GM19099 (cell line): Measurements from ENCODE around the gene NRIP3.

ENCODE experiments used
- POLR2A ChIP-seq: IDR thresholded peaks from 3 replicates; pipeline ENCODE4 v1.6.1; 2011; ENCODE audit warnings: low read depth; ENCODE audit not compliant: insufficient read length; ENCODE audit errors: extremely low read depth

The NRIP3 gene

GRCh38 chr11:9025101-9025850 lies 21.5 kb upstream of the NRIP3 start:
- TF ChIP-seq POLR2A, result no peak

GRCh38 chr11:9022961-9023680 lies 19.3 kb upstream of the NRIP3 start:
- no peak for TF ChIP-seq POLR2A

GRCh38 chr11:9020916-9021315 lies 17.1 kb upstream of the NRIP3 start:
- no peak for TF ChIP-seq POLR2A

GRCh38 chr11:9019861-9020260 lies 16.1 kb upstream of the NRIP3 start:
- TF ChIP-seq POLR2A, result no peak

GRCh38 chr11:9017773-9018172 lies 14.0 kb upstream of the NRIP3 start:
- TF ChIP-seq POLR2A, result no peak

DNA sequence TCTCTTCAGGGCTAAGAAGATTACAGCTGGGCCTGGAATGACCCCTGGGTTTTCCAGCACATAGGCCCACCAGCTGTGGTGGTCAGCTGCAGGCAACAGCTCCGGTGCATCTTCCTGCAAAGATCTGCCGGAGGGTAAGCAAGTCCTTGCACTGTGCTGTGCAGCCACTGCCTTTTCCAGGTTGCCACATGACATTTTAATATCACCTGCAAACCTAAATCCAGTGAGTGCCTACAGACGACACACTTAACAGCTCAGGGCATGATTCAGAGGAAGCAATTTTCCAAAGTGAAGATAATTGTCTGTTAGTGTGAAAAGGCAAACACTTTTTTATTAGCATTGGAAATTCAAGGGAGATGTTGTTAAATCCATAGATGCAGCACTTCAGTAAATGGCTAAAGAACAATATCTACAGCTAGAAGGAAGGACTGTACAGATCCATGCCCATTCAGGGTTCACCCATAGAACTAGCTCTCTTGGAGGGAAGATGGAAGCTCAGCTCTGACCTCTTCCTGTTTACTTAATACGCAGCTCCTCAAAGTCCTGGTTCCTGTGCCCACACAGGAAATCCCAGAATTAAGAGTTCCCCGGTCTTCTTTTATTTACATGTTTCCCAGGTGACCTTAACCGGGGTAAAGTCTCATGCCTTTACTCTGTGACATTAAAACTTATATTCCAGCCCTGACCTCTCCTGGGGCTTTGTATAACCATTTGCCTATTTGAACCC lies 13.3 kb upstream of the NRIP3 start:
- no peak for TF ChIP-seq POLR2A

DNA sequence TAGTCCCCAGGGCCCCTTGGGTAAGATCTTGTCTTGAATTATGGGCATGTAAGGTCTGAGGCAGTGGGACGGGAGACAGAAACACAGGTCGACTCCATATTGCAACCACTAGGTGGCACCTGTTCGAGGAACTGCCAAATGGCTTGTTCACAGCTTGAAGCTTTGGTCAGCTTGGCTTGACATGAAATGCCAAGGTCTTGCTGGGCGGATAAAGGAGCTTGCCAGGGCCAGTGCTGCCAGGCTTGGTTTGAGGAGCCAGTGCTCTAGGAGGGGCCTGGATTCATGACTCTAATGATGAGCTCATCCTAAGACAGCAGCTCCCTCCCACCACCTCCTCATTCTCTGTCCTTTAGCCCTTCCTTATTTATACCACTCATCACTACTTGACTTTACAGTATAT lies 11.9 kb upstream of the NRIP3 start:
- no peak for TF ChIP-seq POLR2A

GRCh38 chr11:9014826-9015225 lies 11.0 kb upstream of the NRIP3 start:
- TF ChIP-seq POLR2A, result no peak

DNA sequence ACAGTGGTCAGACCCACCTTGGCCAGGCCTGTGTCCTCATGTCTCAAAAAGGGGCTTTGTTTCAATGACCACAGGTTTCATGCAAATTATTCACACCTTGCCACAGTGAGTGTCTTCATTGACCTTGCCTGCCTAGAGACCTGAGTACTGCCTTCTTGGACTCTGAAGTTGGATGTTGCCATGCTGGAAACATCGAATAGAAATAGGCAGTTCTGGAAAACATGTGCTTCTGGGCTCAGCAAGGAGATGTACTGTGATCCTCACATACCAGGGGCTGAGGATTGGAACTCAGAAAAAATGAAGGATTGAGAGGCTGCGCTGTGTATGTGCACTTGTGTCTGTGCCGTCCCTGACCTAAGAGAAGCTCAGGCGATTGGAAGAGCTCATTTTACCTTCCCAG lies 9.6 kb upstream of the NRIP3 start:
- no peak for TF ChIP-seq POLR2A

DNA sequence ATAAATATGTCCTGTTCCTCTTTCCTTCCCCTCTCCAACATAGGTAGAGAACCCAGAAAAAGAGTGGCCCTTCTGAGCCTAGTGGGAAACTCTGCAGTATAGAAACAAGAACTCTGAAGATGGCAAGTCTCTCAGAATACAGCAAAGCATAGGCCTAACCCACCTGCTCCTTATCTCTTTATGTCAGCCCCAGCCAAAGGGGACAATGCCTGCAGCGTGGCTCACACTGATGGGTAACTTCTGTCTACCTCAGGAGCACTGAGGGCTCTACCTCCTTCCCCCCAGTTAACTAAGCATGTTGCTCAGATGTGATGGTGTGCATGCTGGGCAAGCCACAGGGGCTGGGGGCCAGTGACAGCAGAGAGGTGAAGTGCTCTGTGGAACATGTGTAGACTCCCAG lies 4.9 kb upstream of the NRIP3 start:
- no peak for TF ChIP-seq POLR2A

DNA sequence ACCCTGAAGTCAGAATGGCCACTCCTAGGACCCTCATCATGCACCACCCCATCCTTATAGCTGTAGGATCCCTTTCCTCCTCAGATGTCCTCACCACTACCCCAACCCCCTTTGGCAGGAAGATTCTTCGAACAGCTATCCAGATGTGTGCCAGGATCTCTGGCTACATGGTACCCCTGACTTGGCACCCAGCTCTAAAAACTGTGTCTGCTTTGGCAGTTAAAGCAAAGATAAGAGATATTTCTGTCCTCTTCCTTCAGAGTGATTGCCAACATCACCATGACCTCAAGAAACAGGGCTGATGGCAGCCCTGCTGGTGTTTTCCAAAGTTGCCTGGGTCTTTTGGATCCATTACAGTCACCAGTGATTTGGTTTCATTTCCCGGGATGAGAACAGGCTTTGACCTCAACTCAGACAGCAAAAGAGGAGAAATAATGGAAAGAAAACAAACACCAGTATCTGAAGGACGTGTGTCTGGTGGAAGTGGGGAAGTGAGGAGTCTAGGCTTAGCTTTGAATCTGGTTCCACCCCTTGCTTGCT lies 4.3 kb upstream of the NRIP3 start:
- no peak for TF ChIP-seq POLR2A

DNA sequence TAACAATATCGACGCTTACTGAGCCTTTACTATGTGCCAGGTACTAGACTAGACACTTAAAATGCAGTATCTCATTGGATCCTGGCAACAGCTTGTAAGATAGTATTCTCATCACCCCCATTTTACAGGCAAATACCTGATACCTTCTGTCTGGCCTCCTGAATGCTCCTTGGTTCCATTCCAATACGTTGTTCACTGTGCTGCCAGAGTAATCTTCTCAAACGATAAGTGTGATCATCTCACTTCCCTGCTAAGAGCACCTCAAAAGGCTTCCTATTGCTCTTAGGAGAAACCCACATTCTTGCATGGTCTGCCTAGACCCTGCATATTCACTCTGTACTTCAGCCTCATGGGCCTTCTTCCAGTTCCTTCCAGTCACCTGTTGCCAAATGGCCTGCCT lies 1.3 kb upstream of the NRIP3 start:
- TF ChIP-seq POLR2A, result no peak

DNA sequence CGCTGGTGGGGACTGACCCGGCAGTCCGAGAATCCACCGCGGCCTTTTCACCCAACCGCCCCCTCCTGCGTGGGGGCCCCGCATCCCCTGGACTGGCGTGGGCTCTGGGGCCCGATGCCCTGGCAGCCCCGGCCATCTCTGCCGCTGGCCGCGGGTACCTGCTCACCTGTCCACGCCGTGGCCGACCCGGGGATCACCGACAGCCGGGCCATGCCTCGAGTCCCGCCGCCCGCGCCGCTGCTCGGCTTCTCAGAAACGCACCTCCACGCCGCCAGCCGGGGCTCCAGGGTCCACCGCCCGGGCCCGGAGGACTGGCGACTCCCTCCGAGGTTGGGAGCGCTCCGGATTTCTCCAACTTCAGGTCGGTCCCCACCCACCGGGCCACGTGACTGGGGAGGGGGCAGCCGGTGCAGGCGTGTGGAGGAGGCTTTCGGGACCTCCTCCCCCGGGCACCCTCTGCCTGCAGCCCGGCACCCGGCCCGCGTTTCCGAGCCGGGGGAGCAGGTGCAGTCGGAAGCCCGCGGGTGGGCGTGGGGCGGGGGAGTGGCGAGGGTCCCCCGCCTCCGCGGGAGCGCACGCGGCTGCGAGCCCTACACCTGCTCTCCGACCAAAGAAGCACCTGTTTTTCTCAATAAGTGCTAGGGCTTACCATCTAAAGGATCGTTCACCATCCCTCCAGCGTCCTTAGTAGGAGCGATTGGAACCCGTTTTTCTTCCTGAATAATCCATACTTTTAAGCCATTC lies 554 bp upstream of the NRIP3 start:
- no peak for TF ChIP-seq POLR2A

- TF ChIP-seq POLR2A, result no peak
Observed at GRCh38 chr11:9002920-9003572, 755 bp downstream of the NRIP3 start.

GRCh38 chr11:9001736-9002135 lies 2.1 kb downstream of the NRIP3 start:
- TF ChIP-seq POLR2A, result no peak

DNA sequence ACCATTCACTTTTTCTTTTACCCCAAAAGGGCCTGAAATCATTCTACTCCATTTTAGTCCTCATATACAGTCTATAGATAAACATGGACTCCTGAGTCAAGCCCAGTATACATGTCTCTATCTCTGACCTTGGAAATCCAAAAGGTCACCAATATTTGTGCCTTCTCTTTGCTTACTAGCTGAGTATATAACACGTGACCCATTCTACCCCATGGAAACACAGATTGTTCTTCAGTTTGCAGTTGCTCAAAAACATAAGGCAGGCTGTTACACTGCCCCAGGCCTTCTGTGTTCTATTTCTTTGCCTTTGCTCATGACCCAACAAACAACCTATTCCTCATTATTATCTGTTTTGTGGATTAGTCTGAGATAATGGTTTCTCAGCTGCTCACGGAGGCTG lies 5.8 kb downstream of the NRIP3 start:
- TF ChIP-seq POLR2A, result no peak
